ENCODE measurements around the gene DDX24.

DNA sequence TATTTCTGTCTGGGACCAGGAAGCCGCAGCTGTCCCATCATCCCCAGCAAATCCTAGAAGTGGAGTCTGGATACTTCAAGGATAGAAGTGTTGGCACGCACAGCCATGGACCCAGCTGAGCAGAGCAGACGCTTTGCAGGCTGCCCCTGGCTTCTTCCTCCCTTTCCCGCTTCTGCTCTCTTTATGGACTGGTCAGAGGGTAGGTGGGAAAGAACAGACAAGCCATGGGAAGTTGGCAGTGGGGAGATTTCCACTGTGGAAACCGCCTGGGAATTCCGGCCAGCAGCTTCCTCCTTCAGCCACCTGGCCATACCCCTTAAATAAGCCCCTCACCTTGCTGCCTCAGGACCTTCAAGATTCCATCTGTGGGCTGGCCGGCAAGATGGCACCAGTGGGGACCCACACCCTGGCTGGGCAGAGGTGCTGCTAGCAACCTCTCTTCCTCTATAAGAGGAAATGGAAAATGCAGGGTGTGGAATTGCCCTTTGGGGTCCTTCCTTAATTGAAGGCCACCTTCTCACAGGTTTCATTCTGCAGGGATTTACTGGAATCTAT, 34.2 kb downstream of the DDX24 start:
- TF ChIP-seq, protein P1, sequence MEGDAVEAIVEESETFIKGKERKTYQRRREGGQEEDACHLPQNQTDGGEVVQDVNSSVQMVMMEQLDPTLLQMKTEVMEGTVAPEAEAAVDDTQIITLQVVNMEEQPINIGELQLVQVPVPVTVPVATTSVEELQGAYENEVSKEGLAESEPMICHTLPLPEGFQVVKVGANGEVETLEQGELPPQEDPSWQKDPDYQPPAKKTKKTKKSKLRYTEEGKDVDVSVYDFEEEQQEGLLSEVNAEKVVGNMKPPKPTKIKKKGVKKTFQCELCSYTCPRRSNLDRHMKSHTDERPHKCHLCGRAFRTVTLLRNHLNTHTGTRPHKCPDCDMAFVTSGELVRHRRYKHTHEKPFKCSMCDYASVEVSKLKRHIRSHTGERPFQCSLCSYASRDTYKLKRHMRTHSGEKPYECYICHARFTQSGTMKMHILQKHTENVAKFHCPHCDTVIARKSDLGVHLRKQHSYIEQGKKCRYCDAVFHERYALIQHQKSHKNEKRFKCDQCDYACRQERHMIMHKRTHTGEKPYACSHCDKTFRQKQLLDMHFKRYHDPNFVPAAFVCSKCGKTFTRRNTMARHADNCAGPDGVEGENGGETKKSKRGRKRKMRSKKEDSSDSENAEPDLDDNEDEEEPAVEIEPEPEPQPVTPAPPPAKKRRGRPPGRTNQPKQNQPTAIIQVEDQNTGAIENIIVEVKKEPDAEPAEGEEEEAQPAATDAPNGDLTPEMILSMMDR (IDR thresholded peaks at IDR 0.05; ENCODE audit: low read depth, low read length, poor library complexity, severe bottlenecking): no peak
- no peak for TF ChIP-seq EZH2phosphoT487 (IDR thresholded peaks at IDR 0.05; ENCODE audit: borderline replicate concordance, low read length)

All from DOHH2 (cell line).